ENCODE results near the gene CCDC87.

The CCDC87 gene

DNA sequence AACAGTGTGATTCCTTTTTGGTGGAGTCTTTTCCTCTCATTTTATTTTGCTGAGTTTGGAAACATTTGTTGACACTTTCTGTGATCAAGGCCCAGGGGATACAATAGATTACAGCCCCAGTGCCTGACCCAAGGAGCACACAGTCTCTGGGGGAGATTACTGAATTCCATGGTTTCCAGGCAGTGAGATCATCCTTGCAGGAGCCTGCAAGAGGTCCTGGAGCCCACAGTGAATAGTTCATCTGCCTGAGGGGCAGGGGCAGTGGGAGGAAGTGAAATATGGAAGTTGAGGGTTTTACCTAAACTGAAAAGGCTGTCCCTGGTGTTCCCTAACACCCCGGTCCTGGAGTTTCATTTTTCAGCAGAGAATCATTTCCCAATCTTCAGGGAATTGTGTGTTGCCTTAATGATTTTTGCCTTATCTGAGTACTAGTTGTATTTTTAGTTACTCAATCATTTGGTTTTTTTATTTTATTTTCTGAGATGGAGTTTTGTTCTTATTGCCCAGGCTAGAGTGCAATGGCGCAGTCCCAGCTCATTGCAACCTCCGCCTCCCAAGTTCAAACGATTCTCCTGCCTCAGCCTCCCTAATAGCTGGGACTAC, 7.9 kb upstream of the CCDC87 start:
- no peak for TF ChIP-seq EZH2 (IDR thresholded peaks at IDR 0.05; ENCODE audit: borderline replicate concordance, low read depth, low read length, severe bottlenecking)
- TF ChIP-seq, protein P1, sequence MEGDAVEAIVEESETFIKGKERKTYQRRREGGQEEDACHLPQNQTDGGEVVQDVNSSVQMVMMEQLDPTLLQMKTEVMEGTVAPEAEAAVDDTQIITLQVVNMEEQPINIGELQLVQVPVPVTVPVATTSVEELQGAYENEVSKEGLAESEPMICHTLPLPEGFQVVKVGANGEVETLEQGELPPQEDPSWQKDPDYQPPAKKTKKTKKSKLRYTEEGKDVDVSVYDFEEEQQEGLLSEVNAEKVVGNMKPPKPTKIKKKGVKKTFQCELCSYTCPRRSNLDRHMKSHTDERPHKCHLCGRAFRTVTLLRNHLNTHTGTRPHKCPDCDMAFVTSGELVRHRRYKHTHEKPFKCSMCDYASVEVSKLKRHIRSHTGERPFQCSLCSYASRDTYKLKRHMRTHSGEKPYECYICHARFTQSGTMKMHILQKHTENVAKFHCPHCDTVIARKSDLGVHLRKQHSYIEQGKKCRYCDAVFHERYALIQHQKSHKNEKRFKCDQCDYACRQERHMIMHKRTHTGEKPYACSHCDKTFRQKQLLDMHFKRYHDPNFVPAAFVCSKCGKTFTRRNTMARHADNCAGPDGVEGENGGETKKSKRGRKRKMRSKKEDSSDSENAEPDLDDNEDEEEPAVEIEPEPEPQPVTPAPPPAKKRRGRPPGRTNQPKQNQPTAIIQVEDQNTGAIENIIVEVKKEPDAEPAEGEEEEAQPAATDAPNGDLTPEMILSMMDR (IDR thresholded peaks at IDR 0.05; ENCODE audit: borderline replicate concordance, extremely low read depth, low read length, poor library complexity, severe bottlenecking), result no peak
- H3K36me3 ChIP-seq (ENCODE audit: insufficient read depth, low read length), result peaks cover 36% of the 10 kb centered on the region
- H3K9ac ChIP-seq (ENCODE audit: low read depth, low read length), result no peak overlapping the region
- ATAC-seq (ENCODE audit: insufficient read depth, low read depth) (no peak), DNase-seq (no peak)
- no peaks in the 10 kb centered on the region for H4K20me1 ChIP-seq (ENCODE audit: insufficient read depth, low read length)
- no peak overlapping the region for H2AFZ ChIP-seq (ENCODE audit: low read depth, low read length)
- H3K4me3 ChIP-seq (ENCODE audit: low read depth in 1 of 2, low read length in 2 of 2), result no peak overlapping the region
- no peak overlapping the region for H3K4me2 ChIP-seq (ENCODE audit: insufficient read depth, low read length)
- no peak overlapping the region for H3K27ac ChIP-seq (ENCODE audit: low read length)
- H3K4me1 ChIP-seq (ENCODE audit: insufficient read depth, low read length), result no peaks in the 10 kb centered on the region
- no peaks in the 10 kb centered on the region for H3K27me3 ChIP-seq (ENCODE audit: insufficient read depth, low read length, poor library complexity)
- peaks cover 3% of the 10 kb centered on the region; the same call in 1 of the 2 replicates for H3K79me2 ChIP-seq (ENCODE audit: insufficient read depth, low read length)
- no peaks in the 10 kb centered on the region for H3K9me3 ChIP-seq (ENCODE audit: insufficient read depth, low read length, severe bottlenecking)

DNA sequence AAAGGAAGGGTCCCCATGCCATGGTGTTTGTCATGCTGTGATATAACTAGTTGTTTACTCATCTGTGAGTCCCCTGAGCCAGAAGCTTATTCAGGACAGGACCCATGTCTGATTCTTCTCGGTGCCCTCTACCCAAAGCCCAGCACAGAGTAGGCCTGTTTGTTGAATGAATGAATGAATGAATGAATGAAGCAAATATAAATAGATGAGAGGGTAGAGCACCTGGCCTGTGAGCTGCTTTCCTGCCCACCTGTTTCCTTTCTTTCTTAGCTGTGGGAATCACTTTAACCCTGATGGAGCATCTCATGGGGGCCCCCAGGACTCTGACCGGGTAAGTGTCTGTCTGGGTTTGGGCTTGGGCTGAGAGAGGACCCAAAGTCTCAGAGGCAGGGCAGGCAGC, 7.4 kb upstream of the CCDC87 start:
- no peak overlapping the region for H3K4me3 ChIP-seq (ENCODE audit: low read depth in 1 of 2, low read length in 2 of 2)
- DNase-seq, result no peak
- peaks cover 3% of the 10 kb centered on the region; the same call in 1 of the 2 replicates for H3K79me2 ChIP-seq (ENCODE audit: insufficient read depth, low read length)
- no peaks in the 10 kb centered on the region for H3K9me3 ChIP-seq (ENCODE audit: insufficient read depth, low read length, severe bottlenecking)
- H3K27me3 ChIP-seq (ENCODE audit: insufficient read depth, low read length, poor library complexity), result no peaks in the 10 kb centered on the region
- TF ChIP-seq, protein P1 (IDR thresholded peaks at IDR 0.05; ENCODE audit: borderline replicate concordance, extremely low read depth, low read length, poor library complexity, severe bottlenecking), result no peak
- TF ChIP-seq EZH2 (IDR thresholded peaks at IDR 0.05; ENCODE audit: borderline replicate concordance, low read depth, low read length, severe bottlenecking), result no peak
- H2AFZ ChIP-seq (ENCODE audit: low read depth, low read length), result no peak overlapping the region
- no peak overlapping the region for H3K4me2 ChIP-seq (ENCODE audit: insufficient read depth, low read length)
- H4K20me1 ChIP-seq (ENCODE audit: insufficient read depth, low read length), result no peaks in the 10 kb centered on the region
- H3K4me1 ChIP-seq (ENCODE audit: insufficient read depth, low read length), result no peaks in the 10 kb centered on the region; the same call in 1 of the 2 replicates
- H3K36me3 ChIP-seq (ENCODE audit: insufficient read depth, low read length), result peaks cover 31% of the 10 kb centered on the region
- H3K27ac ChIP-seq (ENCODE audit: low read length), result no peak overlapping the region
- no peak overlapping the region for H3K9ac ChIP-seq (ENCODE audit: low read depth, low read length)
- ATAC-seq (ENCODE audit: insufficient read depth, low read depth), result no peak

DNA sequence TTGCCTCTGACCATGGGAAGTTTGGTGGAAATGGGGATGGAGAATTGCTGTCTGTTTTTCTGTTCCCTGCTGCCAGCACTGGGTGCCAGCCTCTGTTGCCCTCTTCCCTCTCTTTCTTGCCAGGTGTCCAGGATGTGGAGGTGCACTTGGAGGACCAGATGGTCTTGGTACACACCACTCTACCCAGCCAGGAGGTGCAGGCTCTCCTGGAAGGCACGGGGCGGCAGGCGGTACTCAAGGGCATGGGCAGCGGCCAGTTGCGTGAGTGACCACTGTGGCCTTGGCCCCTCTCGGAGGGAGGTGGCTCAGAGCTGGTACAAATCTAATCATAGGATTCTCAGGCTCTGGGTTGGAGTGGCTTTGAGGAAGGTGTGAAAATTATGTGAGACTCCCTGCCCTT, 6.1 kb upstream of the CCDC87 start:
- H3K9me3 ChIP-seq (ENCODE audit: insufficient read depth, low read length, severe bottlenecking), result no peaks in the 10 kb centered on the region
- H3K36me3 ChIP-seq (ENCODE audit: insufficient read depth, low read length), result peaks cover 22% of the 10 kb centered on the region
- TF ChIP-seq EZH2 (IDR thresholded peaks at IDR 0.05; ENCODE audit: borderline replicate concordance, low read depth, low read length, severe bottlenecking), result no peak
- TF ChIP-seq, protein P1 (IDR thresholded peaks at IDR 0.05; ENCODE audit: borderline replicate concordance, extremely low read depth, low read length, poor library complexity, severe bottlenecking), result no peak
- H3K79me2 ChIP-seq (ENCODE audit: insufficient read depth, low read length), result peaks cover 3% of the 10 kb centered on the region; the same call in 1 of the 2 replicates
- peaks cover 8% of the 10 kb centered on the region for H3K4me1 ChIP-seq (ENCODE audit: insufficient read depth, low read length)
- no peak overlapping the region for H3K9ac ChIP-seq (ENCODE audit: low read depth, low read length)
- no peaks in the 10 kb centered on the region for H4K20me1 ChIP-seq (ENCODE audit: insufficient read depth, low read length)
- ATAC-seq (ENCODE audit: insufficient read depth, low read depth), result no peak
- no peak for DNase-seq
- no peak overlapping the region for H3K4me2 ChIP-seq (ENCODE audit: insufficient read depth, low read length)
- H3K27ac ChIP-seq (ENCODE audit: low read length), result no peak overlapping the region
- H3K27me3 ChIP-seq (ENCODE audit: insufficient read depth, low read length, poor library complexity), result no peaks in the 10 kb centered on the region
- H3K4me3 ChIP-seq (ENCODE audit: low read depth in 1 of 2, low read length in 2 of 2), result no peak overlapping the region
- H2AFZ ChIP-seq (ENCODE audit: low read depth, low read length), result no peak overlapping the region

All from DND-41 (cell line).